H1 (cell line): ENCODE results near the gene PFN4. TPM values are rescaled to one million over a fixed set of nuclear protein-coding genes. Genes with fewer than 3 reads are reported as not detected.

ENCODE experiments used
- CTCF ChIA-PET: fragments of 300-600 bp; sonication (Branson Sonifier 250); formaldehyde crosslinking; loops from one replicate; lab custom pipeline; 2021; ENCODE audit not compliant: partially characterized antibody; lab: Charles Lee
- POLR2A ChIA-PET: fragments of 300-600 bp; sonication (Branson Sonifier 250); formaldehyde crosslinking; loops from one replicate; lab custom pipeline; 2021; ENCODE audit warnings: inconsistent platforms; ENCODE audit not compliant: partially characterized antibody; lab: Charles Lee
- DNase-seq, 2 experiments: peaks; one replicate each; pipeline versions ENCODE4 v3.0.0 to v3.0.0-alpha.2; 2010 to 2022; ENCODE audit warnings: low spot score in 2 of 2, low read depth in 1 of 2, mixed read lengths in 1 of 2
- FAIRE-seq: peaks from 2 replicates; lab custom pipeline; 2011; peaks lifted over from hg19 to GRCh38; lab: Jason Lieb, UNC
- H2AFZ ChIP-seq: 2 replicates; pipeline ENCODE4 v1.8.1; 2012; ENCODE audit warnings: low read length, inconsistent platforms
- H2AK5ac ChIP-seq: 2 replicates; pipeline ENCODE4 v1.6.1; 2013; ENCODE audit warnings: low read depth, low read length
- H2BK120ac ChIP-seq: replicated peaks from 2 replicates; pipeline ENCODE3; 2013; ENCODE audit warnings: low read depth, low read length, inconsistent platforms
- H2BK12ac ChIP-seq: 2 replicates; pipeline ENCODE4 v1.6.1; 2013; ENCODE audit warnings: low read depth, low read length
- H2BK15ac ChIP-seq: 2 replicates; pipeline ENCODE4 v1.6.1; 2013; ENCODE audit warnings: low read length
- H2BK20ac ChIP-seq: 2 replicates; pipeline ENCODE4 v1.6.1; 2013; ENCODE audit warnings: low read length
- H2BK5ac ChIP-seq: 2 replicates; pipeline ENCODE4 v1.6.1; 2013; ENCODE audit warnings: low read depth, low read length
- H3K14ac ChIP-seq: 2 replicates; pipeline ENCODE4 v1.6.1; 2013; ENCODE audit warnings: inconsistent platforms; ENCODE audit not compliant: insufficient read length
- H3K18ac ChIP-seq: 2 replicates; pipeline ENCODE4 v1.6.1; 2013; ENCODE audit warnings: low read length; ENCODE audit errors: extremely low read depth
- H3K23ac ChIP-seq: 2 replicates; pipeline ENCODE4 v1.6.1; 2013; ENCODE audit warnings: inconsistent platforms; ENCODE audit not compliant: insufficient read length
- H3K23me2 ChIP-seq: 2 replicates; pipeline ENCODE4 v1.6.1; 2013; ENCODE audit warnings: low read depth, low read length
- H3K27ac ChIP-seq: 2 replicates; pipeline ENCODE4 v1.6.1; 2011; ENCODE audit warnings: low read depth, low read length, inconsistent platforms
- H3K27me3 ChIP-seq, 4 experiments: replicated peaks in 1 of 4; 1 replicate in 1 of 4; 2 replicates in 3 of 4; pipeline versions ENCODE4 v1.6.1 to v1.8.1; 2011 to 2013; ENCODE audit warnings: low read length in 3 of 4, mild to moderate bottlenecking in 3 of 4, inconsistent platforms in 2 of 4, mixed read lengths in 2 of 4, moderate library complexity in 1 of 4; ENCODE audit not compliant: control insufficient read depth in 3 of 4, insufficient read depth in 3 of 4; ENCODE audit errors: extremely low read depth in 1 of 4
- H3K36me3 ChIP-seq, 4 experiments: 2 replicates each; pipeline versions ENCODE4 v1.6.1 to v1.8.1; 2011 to 2013; ENCODE audit warnings: mild to moderate bottlenecking in 4 of 4, low read length in 3 of 4, moderate library complexity in 2 of 4, control low read depth in 1 of 4, inconsistent platforms in 1 of 4; ENCODE audit not compliant: insufficient read depth in 4 of 4, control insufficient read depth in 2 of 4
- H3K4ac ChIP-seq: replicated peaks from 2 replicates; pipeline ENCODE3; 2013; ENCODE audit warnings: low read length, low read depth, mixed read lengths, inconsistent platforms; ENCODE audit not compliant: insufficient read length
- H3K4me1 ChIP-seq, 4 experiments: replicated peaks in 1 of 4; 1 replicate in 1 of 4; 2 replicates in 3 of 4; pipeline versions ENCODE4 v1.6.1 to v1.8.1; 2011 to 2013; ENCODE audit warnings: low read length in 3 of 4, inconsistent platforms in 2 of 4, mixed read lengths in 1 of 4; ENCODE audit not compliant: insufficient read depth in 4 of 4, control insufficient read depth in 3 of 4
- H3K4me2 ChIP-seq, 2 experiments: 2 replicates each; pipeline versions ENCODE4 v1.6.1 to v1.8.1; 2011 to 2013; ENCODE audit warnings: low read depth in 2 of 2, low read length in 2 of 2, control low read depth in 1 of 2, inconsistent platforms in 1 of 2, mild to moderate bottlenecking in 1 of 2; ENCODE audit not compliant: insufficient read depth in 1 of 2
- H3K4me3 ChIP-seq, 4 experiments: fragments of 200-600, 300-600 bp in 1 of 4; sonication (generic), shearing (Covaris generic), sonication (Bioruptor Twin) in 1 of 4; 2 replicates each; pipeline versions ENCODE4 v1.5.1 to v1.8.1; 2011 to 2016; ENCODE audit warnings: low read length in 4 of 4, low read depth in 3 of 4, control low read depth in 2 of 4, inconsistent platforms in 2 of 4, mild to moderate bottlenecking in 2 of 4, mixed read lengths in 1 of 4, moderate library complexity in 1 of 4; ENCODE audit not compliant: insufficient read depth in 2 of 4; ENCODE audit errors: extremely low read depth in 1 of 4
- H3K56ac ChIP-seq: replicated peaks from 2 replicates; pipeline ENCODE3; 2013; ENCODE audit warnings: low read depth, mild to moderate bottlenecking, mixed read lengths, low read length, inconsistent platforms; ENCODE audit not compliant: insufficient read length
- H3K79me1 ChIP-seq: 2 replicates; pipeline ENCODE4 v1.6.1; 2013; ENCODE audit warnings: low read depth, low read length, control low read depth
- H3K79me2 ChIP-seq, 2 experiments: 2 replicates each; pipeline versions ENCODE4 v1.6.1 to v1.8.1; 2012 to 2013; ENCODE audit warnings: low read length in 2 of 2, mild to moderate bottlenecking in 2 of 2, inconsistent platforms in 1 of 2; ENCODE audit not compliant: insufficient read depth in 2 of 2, control insufficient read depth in 1 of 2
- H3K9ac ChIP-seq, 4 experiments: replicated peaks in 1 of 4; 1 replicate in 1 of 4; 2 replicates in 3 of 4; pipeline versions ENCODE4 v1.6.1 to v1.8.1; 2011 to 2013; ENCODE audit warnings: low read depth in 3 of 4, low read length in 3 of 4, control low read depth in 2 of 4, mild to moderate bottlenecking in 2 of 4, moderate library complexity in 2 of 4, inconsistent platforms in 1 of 4; ENCODE audit errors: extremely low read depth in 1 of 4
- H3K9me3 ChIP-seq, 2 experiments: 2 replicates each; pipeline versions ENCODE4 v1.6.1 to v1.8.1; 2012 to 2013; ENCODE audit warnings: mild to moderate bottlenecking in 2 of 2, moderate library complexity in 2 of 2, control low read depth in 1 of 2, inconsistent platforms in 1 of 2, low read depth in 1 of 2, low read length in 1 of 2, mixed read lengths in 1 of 2; ENCODE audit not compliant: insufficient read depth in 2 of 2
- H4K20me1 ChIP-seq, 2 experiments: replicated peaks in 1 of 2; 2 replicates each; pipeline versions ENCODE3 to v1.8.1; 2011 to 2013; ENCODE audit warnings: inconsistent platforms in 2 of 2, low read length in 2 of 2, mild to moderate bottlenecking in 1 of 2; ENCODE audit not compliant: insufficient read depth in 2 of 2, control insufficient read depth in 1 of 2
- H4K5ac ChIP-seq: 2 replicates; pipeline ENCODE4 v1.6.1; 2013; ENCODE audit warnings: low read length, low read depth, mixed read lengths, inconsistent platforms; ENCODE audit not compliant: insufficient read length
- H4K8ac ChIP-seq: 2 replicates; pipeline ENCODE4 v1.8.0; 2013; ENCODE audit warnings: mild to moderate bottlenecking, moderate library complexity, low read length, inconsistent platforms; ENCODE audit not compliant: insufficient read depth; ENCODE audit errors: extremely low read depth
- H4K91ac ChIP-seq: replicated peaks from 2 replicates; pipeline ENCODE3; 2013; ENCODE audit warnings: low read length, mixed read lengths, inconsistent platforms; ENCODE audit not compliant: insufficient read length
- ATF3 ChIP-seq: IDR thresholded peaks from 2 replicates; pipeline ENCODE4 v1.6.1; 2011; ENCODE audit warnings: low read depth, mild to moderate bottlenecking, low read length; ENCODE audit not compliant: insufficient read depth
- CBX5 ChIP-seq: fragments of 300-800, 300-1000 bp; sonication (generic); IDR thresholded peaks from 2 replicates; pipeline ENCODE4 v1.7.1; 2016; ENCODE audit warnings: antibody characterized with exemption, low read length, low read depth
- CTBP2 ChIP-seq: IDR thresholded peaks from 2 replicates; pipeline ENCODE4 v1.7.0; 2011; ENCODE audit warnings: borderline replicate concordance, mild to moderate bottlenecking, moderate library complexity, mixed read lengths, low read length; ENCODE audit not compliant: insufficient read depth, insufficient read length
- CTCF ChIP-seq, 3 experiments: IDR thresholded peaks; 1 replicate in 2 of 3; 2 replicates in 1 of 3; pipeline versions ENCODE4 v1.5.1 to v1.6.1; 2011; ENCODE audit warnings: low read length in 3 of 3, mild to moderate bottlenecking in 3 of 3, inconsistent platforms in 2 of 3, low read depth in 1 of 3, moderate library complexity in 1 of 3; ENCODE audit not compliant: insufficient read depth in 1 of 3; ENCODE audit errors: control extremely low read depth in 1 of 3
- GABPA ChIP-seq: IDR thresholded peaks from 2 replicates; pipeline ENCODE4 v1.6.1; 2011; ENCODE audit warnings: mild to moderate bottlenecking, low read length, moderate library complexity, borderline replicate concordance; ENCODE audit not compliant: insufficient read depth
- MAX ChIP-seq: IDR thresholded peaks from 2 replicates; pipeline ENCODE4 v1.6.1; 2012; ENCODE audit warnings: inconsistent platforms
- POLR2AphosphoS5 ChIP-seq: IDR thresholded peaks from 2 replicates; pipeline ENCODE4 v1.6.1; 2011; ENCODE audit warnings: low read depth, low read length
- POU5F1 ChIP-seq: IDR thresholded peaks from 2 replicates; pipeline ENCODE4 v1.6.1; 2011; ENCODE audit warnings: low read depth, mild to moderate bottlenecking, low read length, moderate library complexity
- RXRA ChIP-seq: IDR thresholded peaks from 2 replicates; pipeline ENCODE4 v1.6.1; 2011; ENCODE audit warnings: low read depth, mild to moderate bottlenecking, low read length, moderate library complexity; ENCODE audit not compliant: insufficient read depth
- SIRT6 ChIP-seq: IDR thresholded peaks from one replicate; pipeline ENCODE4 v1.7.1; 2012; ENCODE audit warnings: low read length, inconsistent platforms
- YY1 ChIP-seq: IDR thresholded peaks from 2 replicates; pipeline ENCODE4 v1.6.1; 2011; ENCODE audit warnings: low read depth, mild to moderate bottlenecking, low read length
- WGBS, 2 experiments: shearing (Covaris generic) in 1 of 2; methylation state at CpG; one replicate each; pipeline versions ENCODE4 v1.1.6 to v1.1.7; 2013 to 2015; ENCODE audit warnings: low lambda C conversion rate in 2 of 2, mixed read lengths in 2 of 2, inconsistent platforms in 1 of 2, low coverage in 1 of 2, missing lambda C conversion rate in 1 of 2; ENCODE audit not compliant: insufficient replicate concordance in 2 of 2, insufficient coverage in 1 of 2, insufficient read length in 1 of 2; ENCODE audit errors: extremely low coverage in 1 of 2, missing lambda C conversion rate in 1 of 2; 5-methylcytosine and 5-hydroxymethylcytosine counted together
- polyA plus RNA-seq, 7 experiments: library from polyadenylated mRNA; depleted of rRNA in 3 of 7; stranded (reverse) in 5 of 7; unstranded in 2 of 7; fragments of >200 nt in 5 of 7; fragments of 200-250 nt in 2 of 7; gene quantifications; 1 replicate in 5 of 7; 2 replicates in 1 of 7; 4 replicates in 1 of 7; pipeline versions ENCODE4 v1.2.1 to v1.2.3, GENCODE V29; 2011 to 2013; ENCODE audit warnings: missing spikeins in 2 of 7, mixed read lengths in 2 of 7
- total RNA-seq: library from RNA; stranded (reverse); fragmentation: NEBNext Ultra II Directional; extraction: Animal tissue kit (Norgen Biotek cat#: 25700); gene quantifications from 2 replicates; pipeline ENCODE4 v1.2.1, GENCODE V29; 2021

PFN4 gene
- total and polyA plus RNA-seq, 2 of the 8 experiments (the other 6 are each of a cell fraction or from before 2014, with no cell fraction given), result not detected

- H4K91ac ChIP-seq, result no peak overlapping the region
- no peaks in the 10 kb centered on the region for H3K36me3 ChIP-seq
- H2BK5ac ChIP-seq, result no peak overlapping the region
- H2BK15ac ChIP-seq, result no peak overlapping the region
- H3K27ac ChIP-seq, result no peak overlapping the region
- FAIRE-seq (no peak), DNase-seq (no peak)
- no peak overlapping the region for H3K56ac ChIP-seq
- no peak overlapping the region for H4K5ac ChIP-seq
- no peaks in the 10 kb centered on the region; the same call in 1 of the 2 replicates for H3K23me2 ChIP-seq
- H3K9me3 ChIP-seq, result no peaks in the 10 kb centered on the region
- H2BK120ac ChIP-seq, result no peak overlapping the region
- H3K79me2 ChIP-seq, result no peaks in the 10 kb centered on the region
- 72% methylated on average over 4 of the region's 4 CpGs; no CpG with 5 or more reads in 1 of the 2 experiments for WGBS, 2 experiments
- no peak overlapping the region for H4K8ac ChIP-seq
- no peak overlapping the region for H3K4me3 ChIP-seq
- H3K18ac ChIP-seq, result no peak overlapping the region
- POLR2A ChIA-PET, result interaction anchor here (0.9 kb wide), 1 partner anchor 12 kb away, joined by 3 read pairs; no protein-coding TSS in a partner anchor
- H2BK12ac ChIP-seq, result no peak overlapping the region
- no peak overlapping the region for H3K4me2 ChIP-seq
- H3K79me1 ChIP-seq, result no peaks in the 10 kb centered on the region
- no peak overlapping the region for H2AFZ ChIP-seq
- no peak overlapping the region for H3K14ac ChIP-seq
- no peak overlapping the region for H3K23ac ChIP-seq
- no peaks in the 10 kb centered on the region for H3K4me1 ChIP-seq
- no peaks in the 10 kb centered on the region for H4K20me1 ChIP-seq
- H3K9ac ChIP-seq, result no peak overlapping the region
- no peak overlapping the region for H2AK5ac ChIP-seq
- H2BK20ac ChIP-seq, result no peak overlapping the region
- CTCF ChIA-PET, result interaction anchor here (0.6 to 2.4 kb wide), 5 partner anchors 10 to 256 kb away, joined by 3 to 11 read pairs (median 4); partner anchors contain the start of gene TP53I3
- H3K4ac ChIP-seq, result no peak overlapping the region
- H3K27me3 ChIP-seq, result no peaks in the 10 kb centered on the region
- TF ChIP-seq CBX5 (no peak), POU5F1 (no peak), MAX (no peak), RXRA (no peak), CTCF (IDR thresholded peaks at IDR 0.05; ENCODE audit: control extremely low read depth in 1 of 3, insufficient read depth in 1 of 3, low read depth in 1 of 3, low read length in 3 of 3) (no peak), GABPA (no peak), ATF3 (no peak), CTBP2 (no peak), SIRT6 (no peak), POLR2AphosphoS5 (no peak), YY1 (no peak)
These were observed 30.3 kb upstream of the PFN4 start for GRCh38 chr2:24153478-24153877.
